ENCODE measurements around the gene PADI2.

- TF ChIP-seq CTCF (conservative IDR thresholded peaks at IDR 0.05; ENCODE audit: low read depth, low read length) = no peak
- TF ChIP-seq EZH2 (IDR thresholded peaks at IDR 0.05; ENCODE audit: borderline replicate concordance, low read depth, low read length, poor library complexity, severe bottlenecking) = no peak
Measured at GRCh38 chr1:17061892-17062291, 57.4 kb downstream of the PADI2 start.
